HCT116 (cell line): Measurements from ENCODE around the gene PRRX1. TPM values are rescaled to one million over a fixed set of nuclear protein-coding genes. Genes with fewer than 3 reads are reported as not detected.

Experiments
- ATAC-seq: fragments of 200-7000 bp; cut with Tn5 transposase; 2 replicates; pipeline ENCODE4 v1.9.1; 2020; ENCODE audit warnings: mild to moderate bottlenecking, moderate library complexity
- BruUV-seq: library from RNA; stranded (reverse); fragments of 400-500 nt; replicated peaks from 2 replicates; lab custom pipeline; 2021; lab: Mats Ljungman, UMichigan
- CTCF ChIA-PET: fragments of 300-600 bp; sonication (Branson Sonifier 250); formaldehyde crosslinking; loops from one replicate; lab custom pipeline; 2021; ENCODE audit warnings: antibody characterized with exemption; lab: Charles Lee
- POLR2A ChIA-PET: fragments of 300-600, 350-600 bp; sonication (Branson Sonifier 250); formaldehyde crosslinking; loops from one replicate; lab custom pipeline; 2021; ENCODE audit warnings: antibody characterized with exemption; lab: Charles Lee
- RAD21 ChIA-PET, 2 experiments: fragments of 300-600 bp; sonication (Branson Sonifier 250); formaldehyde crosslinking; loops; one replicate each; lab custom pipeline; 2023; ENCODE audit warnings: low total read pairs in 2 of 2; ENCODE audit not compliant: uncharacterized antibody in 2 of 2, unreplicated experiment in 2 of 2, low non-redundant PET in 1 of 2; lab: Charles Lee
- DNase-seq: peaks from one replicate; pipeline ENCODE4 v3.0.0-alpha.2; 2010; ENCODE audit warnings: low read depth, low spot score
- H2AFZ ChIP-seq: fragments of 200-600 bp; shearing (Covaris generic), sonication (generic); 2 replicates; pipeline ENCODE4 v1.6.1; 2017; ENCODE audit warnings: low read depth, mixed run types, mixed read lengths, antibody characterized with exemption, low read length; ENCODE audit not compliant: poor library complexity, severe bottlenecking
- H3K27ac ChIP-seq: 2 replicates; pipeline ENCODE4 v1.5.1; 2012; ENCODE audit warnings: low read depth, low read length
- H3K27me3 ChIP-seq: fragments of 200-600 bp; sonication (generic); 2 replicates; pipeline ENCODE4 v1.6.1; 2016; ENCODE audit warnings: mixed run types, low read length, mixed read lengths; ENCODE audit not compliant: insufficient read depth
- H3K36me3 ChIP-seq, 2 experiments: fragments of 200-500 bp in 1 of 2; fragments of 200-600 bp in 1 of 2; sonication (Bioruptor generic) in 1 of 2; sonication (generic) in 1 of 2; 2 replicates each; pipeline versions ENCODE4 v1.5.1 to v1.6.1; 2014 to 2016; ENCODE audit warnings: low read length in 2 of 2, inconsistent platforms in 1 of 2, mixed read lengths in 1 of 2, mixed run types in 1 of 2; ENCODE audit not compliant: insufficient read depth in 2 of 2, control insufficient read depth in 1 of 2
- H3K4me1 ChIP-seq, 2 experiments: fragments of 200-600 bp in 1 of 2; sonication (generic) in 1 of 2; 2 replicates each; pipeline versions ENCODE4 v1.5.1 to v1.6.1; 2012 to 2017; ENCODE audit warnings: low read length in 2 of 2, inconsistent platforms in 1 of 2, mild to moderate bottlenecking in 1 of 2, mixed read lengths in 1 of 2, mixed run types in 1 of 2, moderate library complexity in 1 of 2; ENCODE audit not compliant: insufficient read depth in 2 of 2, control insufficient read depth in 1 of 2
- H3K4me2 ChIP-seq: fragments of 200-600 bp; sonication (generic); 2 replicates; pipeline ENCODE4 v1.6.1; 2017; ENCODE audit warnings: mixed run types, low read length, mixed read lengths
- H3K4me3 ChIP-seq, 2 experiments: fragments of 200-600 bp in 1 of 2; sonication (generic) in 1 of 2; replicated peaks in 1 of 2; 2 replicates each; pipeline ENCODE4 v1.5.1; 2011 to 2016; ENCODE audit warnings: low read length in 2 of 2, control low read depth in 1 of 2, low read depth in 1 of 2, mild to moderate bottlenecking in 1 of 2, mixed read lengths in 1 of 2, mixed run types in 1 of 2
- H3K79me2 ChIP-seq: fragments of 200-600 bp; sonication (generic); 2 replicates; pipeline ENCODE4 v1.6.1; 2017; ENCODE audit warnings: mild to moderate bottlenecking, mixed run types, low read length, moderate library complexity, mixed read lengths; ENCODE audit not compliant: insufficient read depth
- H3K9ac ChIP-seq: fragments of 200-600 bp; sonication (generic); 2 replicates; pipeline ENCODE4 v1.6.1; 2016; ENCODE audit warnings: low read length, mixed read lengths
- H3K9me2 ChIP-seq: fragments of 200-600 bp; sonication (generic), shearing (Covaris generic); 2 replicates; pipeline ENCODE4 v1.6.1; 2017; ENCODE audit warnings: mixed run types, mild to moderate bottlenecking, moderate library complexity; ENCODE audit not compliant: insufficient read depth
- H3K9me3 ChIP-seq, 2 experiments: fragments of 200-500 bp in 1 of 2; fragments of 200-600 bp in 1 of 2; sonication (Bioruptor generic) in 1 of 2; sonication (generic) in 1 of 2; 2 replicates each; pipeline ENCODE4 v1.6.1; 2014 to 2017; ENCODE audit warnings: low read length in 2 of 2, mixed read lengths in 2 of 2, inconsistent platforms in 1 of 2, low read depth in 1 of 2, mild to moderate bottlenecking in 1 of 2, mixed run types in 1 of 2, moderate library complexity in 1 of 2; ENCODE audit not compliant: control insufficient read depth in 1 of 2, insufficient read depth in 1 of 2
- H4K20me1 ChIP-seq: fragments of 200-600 bp; sonication (generic), shearing (Covaris generic); 2 replicates; pipeline ENCODE4 v1.6.1; 2017; ENCODE audit warnings: mixed run types, mild to moderate bottlenecking, moderate library complexity; ENCODE audit not compliant: insufficient read depth
- CEBPB ChIP-seq: IDR thresholded peaks from 2 replicates; pipeline ENCODE4 v1.6.1; 2012; ENCODE audit warnings: low read depth
- EGR1 ChIP-seq: IDR thresholded peaks from 2 replicates; pipeline ENCODE4 v1.6.1; 2012; ENCODE audit warnings: low read depth
- ELF1 ChIP-seq: IDR thresholded peaks from 2 replicates; pipeline ENCODE4 v1.6.1; 2012; ENCODE audit warnings: low read depth, borderline replicate concordance
- EZH2 ChIP-seq: fragments of 200-600 bp; sonication (generic); IDR thresholded peaks from 2 replicates; pipeline ENCODE4 v1.6.1; 2017; ENCODE audit warnings: antibody characterized with exemption, mixed run types
- FOSL1 ChIP-seq: IDR thresholded peaks from 2 replicates; pipeline ENCODE4 v1.6.1; 2012; ENCODE audit warnings: low read depth
- POLR2AphosphoS5 ChIP-seq: IDR thresholded peaks from 2 replicates; pipeline ENCODE4 v1.6.1; 2011; ENCODE audit warnings: mild to moderate bottlenecking, low read depth, low read length, moderate library complexity
- REST ChIP-seq: IDR thresholded peaks from 2 replicates; pipeline ENCODE4 v1.6.1; 2012; ENCODE audit warnings: low read depth
- SP1 ChIP-seq: IDR thresholded peaks from 2 replicates; pipeline ENCODE4 v1.6.1; 2012; ENCODE audit warnings: low read depth
- SRF ChIP-seq: IDR thresholded peaks from 2 replicates; pipeline ENCODE4 v1.6.1; 2012; ENCODE audit warnings: low read depth
- TCF7L2 ChIP-seq: IDR thresholded peaks from 2 replicates; pipeline ENCODE4 v1.7.0; 2011; ENCODE audit warnings: borderline replicate concordance, inconsistent platforms; ENCODE audit not compliant: insufficient read depth, insufficient read length; ENCODE audit errors: extremely low read depth
- YY1 ChIP-seq: IDR thresholded peaks from 2 replicates; pipeline ENCODE4 v1.6.1; 2011; ENCODE audit warnings: low read length, low read depth, moderate library complexity, mild to moderate bottlenecking; ENCODE audit not compliant: insufficient replicate concordance; ENCODE audit errors: extremely low read depth
- ZBTB33 ChIP-seq: IDR thresholded peaks from 2 replicates; pipeline ENCODE4 v1.6.1; 2011; ENCODE audit warnings: mild to moderate bottlenecking, low read length, moderate library complexity; ENCODE audit not compliant: insufficient replicate concordance; ENCODE audit errors: extremely low read depth
- intact Hi-C: fragments of 100-400 bp; cut with micrococcal nuclease; formaldehyde crosslinking; loops from 2 replicates; pipeline ENCODE4 v1.10.0; 2022
- total RNA-seq: library from RNA; stranded (reverse); gene quantifications from one replicate; pipeline ENCODE4 v1.2.1, GENCODE V29; 2021; ENCODE audit not compliant: unreplicated experiment
- TF ChIP-seq, protein P1 (sequence below): IDR thresholded peaks from 2 replicates; pipeline ENCODE4 v1.6.1; 2012
- TF ChIP-seq, protein P2 (sequence below), 3 experiments: fragments of 200-600 bp in 1 of 3; sonication (generic) in 1 of 3; IDR thresholded peaks in 2 of 3; conservative IDR thresholded peaks in 1 of 3; 2 replicates each; pipeline ENCODE4 v1.5.1; 2012 to 2017; ENCODE audit warnings: low read depth in 2 of 3, low read length in 2 of 3, antibody characterized with exemption in 1 of 3, borderline replicate concordance in 1 of 3, control low read depth in 1 of 3, mild to moderate bottlenecking in 1 of 3, mixed read lengths in 1 of 3, mixed run types in 1 of 3, moderate library complexity in 1 of 3; ENCODE audit not compliant: insufficient read depth in 1 of 3

Gene PRRX1
- total RNA-seq, 1 experiment from 2014 or later, result 0.37 TPM

- Histone ChIP-seq H3K4me3 (no peak overlapping the region), H3K27ac (no peak overlapping the region), H3K4me1 (no peaks in the 10 kb centered on the region), H3K36me3 (no peaks in the 10 kb centered on the region), H2AFZ (no peak overlapping the region), H3K79me2 (no peaks in the 10 kb centered on the region), H3K9ac (no peak overlapping the region), H3K4me2 (no peak overlapping the region), H4K20me1 (no peaks in the 10 kb centered on the region), H3K9me2 (no peaks in the 10 kb centered on the region), H3K9me3 (no peaks in the 10 kb centered on the region), H3K27me3 (no peaks in the 10 kb centered on the region)
- ChIA-PET RAD21 (no interaction called here), POLR2A (no interaction called here), CTCF (no interaction called here)
- intact Hi-C loops, result no loop called here
- BruUV-seq, result no TSS peak
- ATAC-seq, result no peak
- no peak for TF ChIP-seq ZBTB33
- TF ChIP-seq, protein P1, sequence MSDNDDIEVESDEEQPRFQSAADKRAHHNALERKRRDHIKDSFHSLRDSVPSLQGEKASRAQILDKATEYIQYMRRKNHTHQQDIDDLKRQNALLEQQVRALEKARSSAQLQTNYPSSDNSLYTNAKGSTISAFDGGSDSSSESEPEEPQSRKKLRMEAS, result no peak
- no peak for TF ChIP-seq FOSL1
- no peak for TF ChIP-seq TCF7L2
- TF ChIP-seq REST, result no peak
- TF ChIP-seq, protein P2, sequence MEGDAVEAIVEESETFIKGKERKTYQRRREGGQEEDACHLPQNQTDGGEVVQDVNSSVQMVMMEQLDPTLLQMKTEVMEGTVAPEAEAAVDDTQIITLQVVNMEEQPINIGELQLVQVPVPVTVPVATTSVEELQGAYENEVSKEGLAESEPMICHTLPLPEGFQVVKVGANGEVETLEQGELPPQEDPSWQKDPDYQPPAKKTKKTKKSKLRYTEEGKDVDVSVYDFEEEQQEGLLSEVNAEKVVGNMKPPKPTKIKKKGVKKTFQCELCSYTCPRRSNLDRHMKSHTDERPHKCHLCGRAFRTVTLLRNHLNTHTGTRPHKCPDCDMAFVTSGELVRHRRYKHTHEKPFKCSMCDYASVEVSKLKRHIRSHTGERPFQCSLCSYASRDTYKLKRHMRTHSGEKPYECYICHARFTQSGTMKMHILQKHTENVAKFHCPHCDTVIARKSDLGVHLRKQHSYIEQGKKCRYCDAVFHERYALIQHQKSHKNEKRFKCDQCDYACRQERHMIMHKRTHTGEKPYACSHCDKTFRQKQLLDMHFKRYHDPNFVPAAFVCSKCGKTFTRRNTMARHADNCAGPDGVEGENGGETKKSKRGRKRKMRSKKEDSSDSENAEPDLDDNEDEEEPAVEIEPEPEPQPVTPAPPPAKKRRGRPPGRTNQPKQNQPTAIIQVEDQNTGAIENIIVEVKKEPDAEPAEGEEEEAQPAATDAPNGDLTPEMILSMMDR (IDR thresholded peaks at IDR 0.05 in 2 of 3, conservative IDR thresholded peaks at IDR 0.05 in 1 of 3; ENCODE audit: borderline replicate concordance in 1 of 3, insufficient read depth in 1 of 3, low read depth in 2 of 3, low read length in 2 of 3), result no peak
- TF ChIP-seq ELF1, result no peak
- no peak for TF ChIP-seq SP1
- no peak for TF ChIP-seq SRF
- TF ChIP-seq EZH2, result no peak
- no peak for TF ChIP-seq POLR2AphosphoS5
- no peak for TF ChIP-seq EGR1
- TF ChIP-seq CEBPB, result no peak
- no peak for TF ChIP-seq YY1
- DNase-seq, result no peak
These were observed 29.6 kb upstream of the PRRX1 start for GRCh38 chr1:170634293-170634692.
